Measurements from ENCODE around the gene SOBP. TPM values are rescaled to one million over a fixed set of nuclear protein-coding genes. Genes with fewer than 3 reads are reported as not detected.

SOBP gene
- total RNA-seq, 1 experiment from 2014 or later: 10.1 TPM

GRCh38 chr6:107590378-107590777 is 100.5 kb downstream of the SOBP start:
- TF ChIP-seq CREB1 (CRISPR knock-in tag; IDR thresholded peaks at IDR 0.05) (no peak), HMGA2 (CRISPR knock-in tag; IDR thresholded peaks at IDR 0.05) (no peak), SP1 (CRISPR knock-in tag; conservative IDR thresholded peaks at IDR 0.05) (no peak), E2F1 (CRISPR knock-in tag; IDR thresholded peaks at IDR 0.05) (no peak), ATF3 (CRISPR knock-in tag; conservative IDR thresholded peaks at IDR 0.05) (no peak), CTCF (IDR thresholded peaks at IDR 0.05) (no peak), ZNF138 (CRISPR knock-in tag; conservative IDR thresholded peaks at IDR 0.05) (no peak), ZNF532 (CRISPR knock-in tag; IDR thresholded peaks at IDR 0.05; ENCODE audit: borderline replicate concordance) (no peak)
- Mint-ChIP-seq H3K9me3 (no peaks in the 10 kb centered on the region), H3K4me3 (no peak overlapping the region), H3K27me3 (ENCODE audit: low read depth) (no peaks in the 10 kb centered on the region), H3K27ac (no peak overlapping the region), H3K4me1 (peaks cover 44% of the 10 kb centered on the region), H3K36me3 (no peaks in the 10 kb centered on the region)
- ChIA-PET CTCF (no interaction called here), POLR2A (interaction anchor here (0.6 kb wide), 1 partner anchor 42 kb away, joined by 3 read pairs; no protein-coding TSS in a partner anchor)
- DNase-seq (ENCODE audit: low spot score): no peak
- peak; percentile 62 for ATAC-seq

DNA sequence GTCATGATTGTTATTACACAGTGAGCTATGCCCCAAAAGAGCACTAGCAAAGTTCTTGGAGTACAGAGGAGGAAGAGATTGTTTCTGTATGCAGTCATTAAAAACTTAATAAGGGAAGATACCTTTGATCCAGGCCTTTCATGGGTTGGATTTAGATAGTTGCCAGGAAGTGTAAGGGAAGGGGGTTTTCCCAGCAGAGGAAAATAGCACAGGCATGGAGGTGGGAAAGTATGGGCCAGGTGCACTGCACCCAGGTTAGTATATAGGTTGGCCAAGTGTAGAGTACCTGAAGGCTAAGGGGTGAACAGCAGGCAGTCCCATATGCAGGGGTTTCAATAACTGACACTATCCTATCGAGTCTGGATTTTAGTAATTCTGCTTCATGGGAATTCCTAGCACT is 101.4 kb downstream of the SOBP start:
- no peak for ATAC-seq
- no peak for DNase-seq (ENCODE audit: low spot score)
- H3K4me1 Mint-ChIP-seq: peaks cover 35% of the 10 kb centered on the region
- no peak overlapping the region for H3K27ac Mint-ChIP-seq
- no peaks in the 10 kb centered on the region for H3K9me3 Mint-ChIP-seq
- POLR2A ChIA-PET: no interaction called here
- H3K27me3 Mint-ChIP-seq (ENCODE audit: low read depth): no peaks in the 10 kb centered on the region
- no peak overlapping the region for H3K4me3 Mint-ChIP-seq
- no peaks in the 10 kb centered on the region for H3K36me3 Mint-ChIP-seq
- CTCF ChIA-PET: interaction anchor here (0.7 kb wide), 1 partner anchor 58 kb away, joined by 3 read pairs; no protein-coding TSS in a partner anchor
- no peak for TF ChIP-seq TEAD1 (CRISPR knock-in tag; IDR thresholded peaks at IDR 0.05)
- TF ChIP-seq, protein P1, sequence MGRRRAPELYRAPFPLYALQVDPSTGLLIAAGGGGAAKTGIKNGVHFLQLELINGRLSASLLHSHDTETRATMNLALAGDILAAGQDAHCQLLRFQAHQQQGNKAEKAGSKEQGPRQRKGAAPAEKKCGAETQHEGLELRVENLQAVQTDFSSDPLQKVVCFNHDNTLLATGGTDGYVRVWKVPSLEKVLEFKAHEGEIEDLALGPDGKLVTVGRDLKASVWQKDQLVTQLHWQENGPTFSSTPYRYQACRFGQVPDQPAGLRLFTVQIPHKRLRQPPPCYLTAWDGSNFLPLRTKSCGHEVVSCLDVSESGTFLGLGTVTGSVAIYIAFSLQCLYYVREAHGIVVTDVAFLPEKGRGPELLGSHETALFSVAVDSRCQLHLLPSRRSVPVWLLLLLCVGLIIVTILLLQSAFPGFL (CRISPR knock-in tag; IDR thresholded peaks at IDR 0.05; ENCODE audit: borderline replicate concordance): no peak
- no peak for TF ChIP-seq NFATC4 (CRISPR knock-in tag; IDR thresholded peaks at IDR 0.05)
- TF ChIP-seq, protein P2, sequence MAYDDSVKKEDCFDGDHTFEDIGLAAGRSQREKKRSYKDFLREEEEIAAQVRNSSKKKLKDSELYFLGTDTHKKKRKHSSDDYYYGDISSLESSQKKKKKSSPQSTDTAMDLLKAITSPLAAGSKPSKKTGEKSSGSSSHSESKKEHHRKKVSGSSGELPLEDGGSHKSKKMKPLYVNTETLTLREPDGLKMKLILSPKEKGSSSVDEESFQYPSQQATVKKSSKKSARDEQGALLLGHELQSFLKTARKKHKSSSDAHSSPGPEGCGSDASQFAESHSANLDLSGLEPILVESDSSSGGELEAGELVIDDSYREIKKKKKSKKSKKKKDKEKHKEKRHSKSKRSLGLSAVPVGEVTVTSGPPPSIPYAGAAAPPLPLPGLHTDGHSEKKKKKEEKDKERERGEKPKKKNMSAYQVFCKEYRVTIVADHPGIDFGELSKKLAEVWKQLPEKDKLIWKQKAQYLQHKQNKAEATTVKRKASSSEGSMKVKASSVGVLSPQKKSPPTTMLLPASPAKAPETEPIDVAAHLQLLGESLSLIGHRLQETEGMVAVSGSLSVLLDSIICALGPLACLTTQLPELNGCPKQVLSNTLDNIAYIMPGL (CRISPR knock-in tag; IDR thresholded peaks at IDR 0.05): no peak
- no peak for TF ChIP-seq RELA (CRISPR knock-in tag; IDR thresholded peaks at IDR 0.05; ENCODE audit: borderline replicate concordance)
- no peak for TF ChIP-seq E2F1 (CRISPR knock-in tag; IDR thresholded peaks at IDR 0.05)
- TF ChIP-seq CBFB (CRISPR knock-in tag; IDR thresholded peaks at IDR 0.05; ENCODE audit: low read depth): no peak
- no peak for TF ChIP-seq NR3C1 (CRISPR knock-in tag; conservative IDR thresholded peaks at IDR 0.05; ENCODE audit: low read depth)
- TF ChIP-seq, protein P3, sequence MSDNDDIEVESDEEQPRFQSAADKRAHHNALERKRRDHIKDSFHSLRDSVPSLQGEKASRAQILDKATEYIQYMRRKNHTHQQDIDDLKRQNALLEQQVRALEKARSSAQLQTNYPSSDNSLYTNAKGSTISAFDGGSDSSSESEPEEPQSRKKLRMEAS (CRISPR knock-in tag; IDR thresholded peaks at IDR 0.05): no peak
- TF ChIP-seq USF1 (CRISPR knock-in tag; IDR thresholded peaks at IDR 0.05): no peak
- no peak for TF ChIP-seq NFE2L1 (CRISPR knock-in tag; IDR thresholded peaks at IDR 0.05)
- TF ChIP-seq NR1H2 (CRISPR knock-in tag; IDR thresholded peaks at IDR 0.05): no peak
- TF ChIP-seq TCF7 (CRISPR knock-in tag; IDR thresholded peaks at IDR 0.05; ENCODE audit: low read depth): no peak
- TF ChIP-seq PRRX2 (CRISPR knock-in tag; IDR thresholded peaks at IDR 0.05): no peak

Measured in WTC11 (cell line).